Measurements from ENCODE around the gene ARL6IP5. TPM values are rescaled to one million over a fixed set of nuclear protein-coding genes. Genes with fewer than 3 reads are reported as not detected.

The ARL6IP5 gene
- total and polyA plus RNA-seq, 8 donors, result 29.5 to 78.9 (median 41.7) TPM

DNA sequence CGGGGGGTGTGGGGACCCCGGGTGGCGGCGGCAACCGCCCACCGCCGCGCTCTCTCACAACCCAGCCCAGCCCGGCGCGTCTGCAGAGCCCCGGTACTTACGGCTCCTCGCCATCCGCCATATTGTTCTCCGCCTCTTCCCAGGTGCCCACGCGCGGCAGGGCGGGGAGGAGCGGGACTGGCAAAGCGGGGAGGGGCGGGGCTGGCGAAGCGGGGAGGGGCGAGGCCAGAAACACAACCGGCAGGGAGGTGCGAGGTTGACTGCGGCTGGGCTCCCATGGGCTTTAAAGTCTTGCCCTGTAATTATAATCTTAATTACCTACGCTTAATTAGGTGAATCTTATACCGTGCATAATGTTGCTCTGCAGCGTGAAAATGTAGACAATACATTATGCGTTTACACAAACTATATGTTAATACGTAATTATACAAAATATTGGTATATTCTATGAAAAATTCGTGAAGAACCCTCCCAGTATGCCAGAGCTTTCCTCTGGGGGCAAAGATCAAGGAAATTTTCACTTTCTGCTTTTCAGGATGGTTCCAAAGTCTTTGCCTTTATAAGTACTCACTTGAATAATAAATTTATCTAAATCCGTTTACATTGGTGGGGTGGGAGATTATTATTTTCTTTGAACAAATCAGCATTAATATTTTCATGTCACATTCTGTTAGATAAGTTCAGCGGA lies 4.4 kb upstream of the ARL6IP5 start, which contains the start of gene UBA3:
Gene UBA3, minus strand, starts transcription at position 133 of the 688 bp plus-strand sequence. Its CDS starts 12 bp downstream, at position 121.
- Histone ChIP-seq H3K4me3 (peak within 1 kb of the TSS; percentile 63 to 93 (median 72)), H3K27ac (peak within 1 kb of the TSS in 3 of 4 donors; percentile 42 to 75 (median 69)), H3K4me1 (peaks cover 10 to 33% (median 16%) of the 10 kb centered on the region in 3 donors), H3K27me3 (no peaks in the 10 kb centered on the region), H3K9me3 (no peaks in the 10 kb centered on the region), H3K36me3 (no peaks in the 10 kb centered on the region)
- ATAC-seq (peak; percentile 80 to 88 (median 84)), DNase-seq (peak; percentile 88 to 95 (median 92)), FAIRE-seq (no peak)
- WGBS, 2 donors, result 1 to 2% methylated on average over 26 to 37 of the region's 37 CpGs
- intact Hi-C loops (cut with DNase I), result no loop called here
- TF ChIP-seq, protein P1, sequence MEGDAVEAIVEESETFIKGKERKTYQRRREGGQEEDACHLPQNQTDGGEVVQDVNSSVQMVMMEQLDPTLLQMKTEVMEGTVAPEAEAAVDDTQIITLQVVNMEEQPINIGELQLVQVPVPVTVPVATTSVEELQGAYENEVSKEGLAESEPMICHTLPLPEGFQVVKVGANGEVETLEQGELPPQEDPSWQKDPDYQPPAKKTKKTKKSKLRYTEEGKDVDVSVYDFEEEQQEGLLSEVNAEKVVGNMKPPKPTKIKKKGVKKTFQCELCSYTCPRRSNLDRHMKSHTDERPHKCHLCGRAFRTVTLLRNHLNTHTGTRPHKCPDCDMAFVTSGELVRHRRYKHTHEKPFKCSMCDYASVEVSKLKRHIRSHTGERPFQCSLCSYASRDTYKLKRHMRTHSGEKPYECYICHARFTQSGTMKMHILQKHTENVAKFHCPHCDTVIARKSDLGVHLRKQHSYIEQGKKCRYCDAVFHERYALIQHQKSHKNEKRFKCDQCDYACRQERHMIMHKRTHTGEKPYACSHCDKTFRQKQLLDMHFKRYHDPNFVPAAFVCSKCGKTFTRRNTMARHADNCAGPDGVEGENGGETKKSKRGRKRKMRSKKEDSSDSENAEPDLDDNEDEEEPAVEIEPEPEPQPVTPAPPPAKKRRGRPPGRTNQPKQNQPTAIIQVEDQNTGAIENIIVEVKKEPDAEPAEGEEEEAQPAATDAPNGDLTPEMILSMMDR (IDR thresholded peaks at IDR 0.05), result no peak

DNA sequence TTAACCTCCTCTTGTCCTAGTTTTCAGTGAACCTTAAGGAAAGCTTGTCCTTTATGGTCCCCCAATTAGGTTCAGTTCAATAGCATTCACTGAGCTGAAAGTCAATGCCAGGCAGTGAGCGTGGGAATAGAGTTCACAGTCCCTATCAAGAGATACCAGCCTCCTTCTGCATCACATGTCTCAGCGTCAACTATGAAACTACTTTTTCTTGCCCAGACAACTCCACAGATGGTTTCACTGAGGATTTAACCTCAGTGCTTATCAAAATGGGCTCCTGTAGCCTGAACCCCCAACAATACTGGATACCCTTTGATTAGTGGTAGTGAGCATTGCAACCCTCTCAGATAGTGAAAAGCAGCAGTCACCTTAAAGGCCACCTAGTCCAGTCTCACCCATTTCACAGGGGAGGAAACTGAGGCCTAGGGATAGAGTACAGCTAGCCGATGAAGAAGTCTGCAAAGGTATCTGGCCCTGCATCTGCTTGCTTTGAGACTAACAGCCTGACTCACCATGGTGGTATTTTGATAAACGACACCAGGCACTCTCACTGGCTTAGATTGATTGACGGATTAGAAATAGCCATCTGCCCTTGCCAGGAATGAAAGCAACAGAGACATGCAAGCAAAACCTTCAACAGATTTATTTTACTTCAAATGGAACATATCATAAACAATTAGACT lies 3.0 kb upstream of the ARL6IP5 start:
- no peak overlapping the region for H3K4me3 ChIP-seq
- H3K9me3 ChIP-seq, result no peaks in the 10 kb centered on the region
- intact Hi-C loops (cut with DNase I), result no loop called here
- no peak for FAIRE-seq
- H3K36me3 ChIP-seq, result no peaks in the 10 kb centered on the region
- TF ChIP-seq, protein P1 (IDR thresholded peaks at IDR 0.05), result no peak
- no peaks in the 10 kb centered on the region for H3K27me3 ChIP-seq
- no peak for DNase-seq
- peaks cover 10 to 34% (median 17%) of the 10 kb centered on the region in 3 donors for H3K4me1 ChIP-seq
- ATAC-seq, result no peak
- H3K27ac ChIP-seq, result peak overlapping the region in 2 of 4 donors; percentile 15 to 95
- WGBS, 2 donors, result 76 to 77% methylated on average over 5 of the region's 5 CpGs

DNA sequence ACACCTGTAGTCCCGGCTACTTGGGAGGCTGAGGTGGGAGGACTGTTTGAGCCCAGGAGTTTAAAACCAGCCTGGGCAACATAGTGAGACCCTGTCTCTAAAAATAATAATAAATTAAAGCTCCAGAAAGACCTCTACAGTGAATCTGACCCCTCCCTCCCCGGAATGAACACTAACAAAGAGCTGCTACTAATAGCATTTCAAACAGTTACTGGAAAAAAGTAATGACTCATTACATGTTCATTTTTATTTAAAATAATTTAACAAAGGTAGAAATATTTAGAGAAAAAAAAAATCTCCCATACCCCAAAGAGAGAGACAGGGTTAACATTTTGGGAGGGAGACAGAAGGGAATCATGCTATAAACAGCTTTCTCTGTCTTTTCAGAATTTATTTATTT lies 2.4 kb upstream of the ARL6IP5 start:
- H3K27ac ChIP-seq, result peak overlapping the region in 2 of 4 donors; percentile 94 to 95
- no peak for FAIRE-seq

DNA sequence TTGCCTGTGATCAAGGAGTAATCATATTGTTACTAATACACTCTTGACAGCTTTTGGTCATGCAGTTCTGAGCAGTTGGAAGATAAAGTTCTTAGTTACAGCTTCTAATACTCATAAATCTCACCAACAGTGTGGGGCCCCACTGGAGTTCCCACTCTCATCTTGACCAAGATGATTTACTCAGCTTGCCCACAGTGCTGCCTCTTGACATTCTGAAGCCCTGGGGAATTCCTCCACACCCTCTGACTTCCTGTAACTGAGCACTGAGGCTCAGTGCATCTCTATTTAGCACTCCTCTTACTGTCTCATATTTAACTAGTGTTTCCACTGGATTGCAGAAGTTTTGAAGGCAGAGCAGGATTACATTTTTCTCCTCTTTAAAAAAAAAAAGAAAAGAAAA lies 1.9 kb upstream of the ARL6IP5 start:
- H3K4me1 ChIP-seq, result peaks cover 19 to 45% (median 28%) of the 10 kb centered on the region in 3 donors
- intact Hi-C loops (cut with DNase I), result no loop called here
- no peak for ATAC-seq

More for the DNA sequence above, 2.4 kb upstream of the ARL6IP5 start:
- TF ChIP-seq, protein P1 (IDR thresholded peaks at IDR 0.05), result no peak
- no peaks in the 10 kb centered on the region for H3K9me3 ChIP-seq
- DNase-seq (no peak), ATAC-seq (no peak)
- H3K4me1 ChIP-seq, result peaks cover 15 to 41% (median 24%) of the 10 kb centered on the region in 3 donors
- H3K27me3 ChIP-seq, result no peaks in the 10 kb centered on the region
- no peaks in the 10 kb centered on the region for H3K36me3 ChIP-seq
- H3K4me3 ChIP-seq, result no peak overlapping the region
- WGBS, 2 donors, result 78 to 85% methylated on average over 2 of the region's 2 CpGs
- intact Hi-C loops (cut with DNase I), result no loop called here

More for the DNA sequence above, 1.9 kb upstream of the ARL6IP5 start:
- peak in 1 of 6 donors; percentile 34 for DNase-seq
- Histone ChIP-seq H3K36me3 (no peaks in the 10 kb centered on the region), H3K27ac (peak overlapping the region in 2 of 4 donors; percentile 94 to 95), H3K9me3 (no peaks in the 10 kb centered on the region), H3K27me3 (no peaks in the 10 kb centered on the region), H3K4me3 (no peak overlapping the region)
- TF ChIP-seq, protein P1 (IDR thresholded peaks at IDR 0.05), result no peak
- FAIRE-seq, result no peak
